K562 (cell line): ENCODE data around the gene DBH.

Source experiments
- CHD2 ChIP-seq: IDR thresholded peaks from 2 replicates; pipeline ENCODE4 v1.6.1; 2011; ENCODE audit warnings: low read depth, low read length
- ETV6 ChIP-seq, 3 experiments: fragments of 150-350 bp in 1 of 3; sonication (generic) in 1 of 3; formaldehyde crosslinking in 1 of 3; IDR thresholded peaks; 2 replicates each; pipeline versions ENCODE4 v1.6.1 to v1.8.0; 2014 to 2022; ENCODE audit warnings: borderline replicate concordance in 2 of 3, low read depth in 2 of 3, antibody characterized with exemption in 1 of 3, low read length in 1 of 3, mild to moderate bottlenecking in 1 of 3, missing genetic modification reagents in 1 of 3
- FUS ChIP-seq: fragments of 200-400 bp; formaldehyde crosslinking; optimal IDR thresholded peaks from 2 replicates; pipeline ENCODE3; 2017; ENCODE audit warnings: low read depth, low read length
- POLR2A ChIP-seq: fragments of 450-650 bp; conservative IDR thresholded peaks from 2 replicates; pipeline ENCODE4 v1.6.1; 2016
- TF ChIP-seq, protein P1 (sequence below): fragments of 250-450 bp; sonication (Bioruptor Pico); IDR thresholded peaks from 2 replicates; pipeline ENCODE4 v1.5.0; 2020; ENCODE audit warnings: mild to moderate bottlenecking, borderline replicate concordance
- TF ChIP-seq, protein P2 (sequence below), 2 experiments: fragments of 450-650 bp in 1 of 2; sonication (generic) in 1 of 2; formaldehyde crosslinking; conservative IDR thresholded peaks; 2 replicates each; pipeline versions ENCODE4 v1.4.0 to v1.8.1; 2020 to 2022; ENCODE audit warnings: mild to moderate bottlenecking in 1 of 2, missing genetic modification reagents in 1 of 2
- TF ChIP-seq, protein P3 (sequence below): sonication (generic); formaldehyde crosslinking; IDR thresholded peaks from 2 replicates; pipeline ENCODE4 v1.9.0; 2022; ENCODE audit warnings: mild to moderate bottlenecking, missing genetic modification reagents
- TF ChIP-seq, protein P4 (sequence below), 3 experiments: IDR thresholded peaks in 2 of 3; conservative IDR thresholded peaks in 1 of 3; 2 replicates each; pipeline ENCODE4 v1.5.1; 2011 to 2012; ENCODE audit warnings: low read length in 3 of 3, mild to moderate bottlenecking in 3 of 3, control low read depth in 2 of 3, improper control_type of control experiment in 1 of 3, inconsistent platforms in 1 of 3, low read depth in 1 of 3, mixed read lengths in 1 of 3, moderate library complexity in 1 of 3; ENCODE audit not compliant: insufficient read depth in 2 of 3

DNA sequence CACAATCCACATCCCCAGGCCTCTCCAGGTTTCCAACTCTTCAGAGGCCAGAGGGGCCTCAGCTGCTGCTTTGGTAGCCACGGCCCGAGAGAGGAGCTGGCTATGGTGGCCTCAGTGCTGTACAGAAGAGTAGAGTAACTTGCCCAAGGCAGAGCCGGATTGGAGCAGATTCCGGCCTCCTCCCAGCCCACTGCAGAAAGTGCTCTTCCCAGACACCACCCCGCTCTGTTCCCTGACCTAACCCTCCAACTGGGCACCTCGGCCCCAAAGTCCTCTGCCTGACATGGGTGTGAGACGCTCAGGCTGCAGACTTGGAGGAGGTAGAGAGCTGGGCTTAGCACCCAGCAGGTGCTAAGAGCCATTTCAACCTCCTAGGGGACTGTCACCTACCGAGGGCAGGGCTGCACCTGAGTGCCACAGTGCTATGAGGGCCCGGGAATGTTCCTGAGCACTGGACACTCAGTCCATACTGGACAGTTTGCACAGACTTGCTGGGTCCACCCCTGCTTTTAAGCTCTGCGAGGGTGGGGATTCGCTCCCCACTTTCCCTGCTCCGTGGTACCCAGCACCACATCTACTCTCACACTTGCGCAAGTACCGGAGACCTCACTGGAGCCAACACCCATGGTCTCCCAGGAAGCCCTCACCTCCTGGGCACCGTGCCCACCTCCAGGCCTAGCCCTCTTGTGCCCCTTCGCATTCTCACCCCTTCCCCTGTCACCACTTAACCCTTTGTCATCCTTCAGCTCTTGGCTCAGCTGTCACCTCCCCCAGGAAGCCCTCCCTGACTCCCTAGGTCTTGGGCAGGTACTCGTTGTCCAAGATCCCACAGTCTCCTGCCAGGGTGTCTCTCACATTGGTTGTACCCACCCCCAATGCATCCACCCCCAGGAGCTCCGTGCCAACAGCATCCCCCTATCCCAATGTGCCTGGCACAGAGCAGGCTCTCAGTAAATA lies 49.8 kb downstream of the DBH start:
- TF ChIP-seq CHD2 (no peak), ETV6 (IDR thresholded peaks at IDR 0.05; ENCODE audit: borderline replicate concordance in 1 of 2, low read depth in 2 of 2, low read length in 1 of 2) (no peak), ETV6 (CRISPR knock-in tag; IDR thresholded peaks at IDR 0.05; ENCODE audit: borderline replicate concordance) (no peak), FUS (no peak), POLR2A (no peak)
- TF ChIP-seq, protein P1, sequence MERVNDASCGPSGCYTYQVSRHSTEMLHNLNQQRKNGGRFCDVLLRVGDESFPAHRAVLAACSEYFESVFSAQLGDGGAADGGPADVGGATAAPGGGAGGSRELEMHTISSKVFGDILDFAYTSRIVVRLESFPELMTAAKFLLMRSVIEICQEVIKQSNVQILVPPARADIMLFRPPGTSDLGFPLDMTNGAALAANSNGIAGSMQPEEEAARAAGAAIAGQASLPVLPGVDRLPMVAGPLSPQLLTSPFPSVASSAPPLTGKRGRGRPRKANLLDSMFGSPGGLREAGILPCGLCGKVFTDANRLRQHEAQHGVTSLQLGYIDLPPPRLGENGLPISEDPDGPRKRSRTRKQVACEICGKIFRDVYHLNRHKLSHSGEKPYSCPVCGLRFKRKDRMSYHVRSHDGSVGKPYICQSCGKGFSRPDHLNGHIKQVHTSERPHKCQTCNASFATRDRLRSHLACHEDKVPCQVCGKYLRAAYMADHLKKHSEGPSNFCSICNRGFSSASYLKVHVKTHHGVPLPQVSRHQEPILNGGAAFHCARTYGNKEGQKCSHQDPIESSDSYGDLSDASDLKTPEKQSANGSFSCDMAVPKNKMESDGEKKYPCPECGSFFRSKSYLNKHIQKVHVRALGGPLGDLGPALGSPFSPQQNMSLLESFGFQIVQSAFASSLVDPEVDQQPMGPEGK (CRISPR knock-in tag), result no peak
- TF ChIP-seq, protein P2, sequence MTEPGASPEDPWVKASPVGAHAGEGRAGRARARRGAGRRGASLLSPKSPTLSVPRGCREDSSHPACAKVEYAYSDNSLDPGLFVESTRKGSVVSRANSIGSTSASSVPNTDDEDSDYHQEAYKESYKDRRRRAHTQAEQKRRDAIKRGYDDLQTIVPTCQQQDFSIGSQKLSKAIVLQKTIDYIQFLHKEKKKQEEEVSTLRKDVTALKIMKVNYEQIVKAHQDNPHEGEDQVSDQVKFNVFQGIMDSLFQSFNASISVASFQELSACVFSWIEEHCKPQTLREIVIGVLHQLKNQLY (CRISPR knock-in tag; conservative IDR thresholded peaks at IDR 0.05), result no peak
- TF ChIP-seq, protein P3, sequence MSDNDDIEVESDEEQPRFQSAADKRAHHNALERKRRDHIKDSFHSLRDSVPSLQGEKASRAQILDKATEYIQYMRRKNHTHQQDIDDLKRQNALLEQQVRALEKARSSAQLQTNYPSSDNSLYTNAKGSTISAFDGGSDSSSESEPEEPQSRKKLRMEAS (CRISPR knock-in tag), result no peak
- TF ChIP-seq, protein P4, sequence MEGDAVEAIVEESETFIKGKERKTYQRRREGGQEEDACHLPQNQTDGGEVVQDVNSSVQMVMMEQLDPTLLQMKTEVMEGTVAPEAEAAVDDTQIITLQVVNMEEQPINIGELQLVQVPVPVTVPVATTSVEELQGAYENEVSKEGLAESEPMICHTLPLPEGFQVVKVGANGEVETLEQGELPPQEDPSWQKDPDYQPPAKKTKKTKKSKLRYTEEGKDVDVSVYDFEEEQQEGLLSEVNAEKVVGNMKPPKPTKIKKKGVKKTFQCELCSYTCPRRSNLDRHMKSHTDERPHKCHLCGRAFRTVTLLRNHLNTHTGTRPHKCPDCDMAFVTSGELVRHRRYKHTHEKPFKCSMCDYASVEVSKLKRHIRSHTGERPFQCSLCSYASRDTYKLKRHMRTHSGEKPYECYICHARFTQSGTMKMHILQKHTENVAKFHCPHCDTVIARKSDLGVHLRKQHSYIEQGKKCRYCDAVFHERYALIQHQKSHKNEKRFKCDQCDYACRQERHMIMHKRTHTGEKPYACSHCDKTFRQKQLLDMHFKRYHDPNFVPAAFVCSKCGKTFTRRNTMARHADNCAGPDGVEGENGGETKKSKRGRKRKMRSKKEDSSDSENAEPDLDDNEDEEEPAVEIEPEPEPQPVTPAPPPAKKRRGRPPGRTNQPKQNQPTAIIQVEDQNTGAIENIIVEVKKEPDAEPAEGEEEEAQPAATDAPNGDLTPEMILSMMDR (IDR thresholded peaks at IDR 0.05 in 2 of 3, conservative IDR thresholded peaks at IDR 0.05 in 1 of 3; ENCODE audit: insufficient read depth in 2 of 3, low read depth in 1 of 3, low read length in 3 of 3), result no peak
